K562 (cell line): ENCODE results near the gene ECSCR. TPM values are rescaled to one million over a fixed set of nuclear protein-coding genes. Genes with fewer than 3 reads are reported as not detected.
A peak's percentile ranks its signal among the peaks of the same experiment; 100 is the strongest.

Experiments used
- ATF4 ChIP-seq: fragments of 450-650 bp; formaldehyde crosslinking; IDR thresholded peaks from 2 replicates; pipeline ENCODE4 v1.4.0; 2022; ENCODE audit warnings: mild to moderate bottlenecking, moderate library complexity
- ATF6 ChIP-seq: sonication (generic); formaldehyde crosslinking; IDR thresholded peaks from 2 replicates; pipeline ENCODE4 v1.4.0; 2020; ENCODE audit warnings: mild to moderate bottlenecking, missing genetic modification reagents
- CREB1 ChIP-seq, 2 experiments: sonication (generic) in 1 of 2; formaldehyde crosslinking in 1 of 2; IDR thresholded peaks; 2 replicates each; pipeline versions ENCODE4 v1.6.1 to v1.8.0; 2012 to 2022; ENCODE audit warnings: inconsistent platforms in 1 of 2, mild to moderate bottlenecking in 1 of 2, missing genetic modification reagents in 1 of 2, moderate library complexity in 1 of 2
- DNMT1 ChIP-seq: fragments of 450-650 bp; IDR thresholded peaks from 2 replicates; pipeline ENCODE4 v1.6.1; 2016; ENCODE audit warnings: antibody characterized with exemption, mild to moderate bottlenecking
- GABPA ChIP-seq: fragments of 200-800 bp; sonication (Bioruptor generic); conservative IDR thresholded peaks from 2 replicates; pipeline ENCODE4 v1.6.1; 2016; ENCODE audit warnings: low read depth, missing genetic modification characterization, missing compliant biosample characterization
- HDAC1 ChIP-seq, 2 experiments: fragments of 450-650 bp; IDR thresholded peaks; 2 replicates each; pipeline ENCODE4 v1.6.1; 2016 to 2017; ENCODE audit warnings: inconsistent platforms in 1 of 2, mild to moderate bottlenecking in 1 of 2, moderate library complexity in 1 of 2
- NBN ChIP-seq: fragments of 450-650 bp; IDR thresholded peaks from 2 replicates; pipeline ENCODE4 v1.6.1; 2016; ENCODE audit warnings: low read depth, mild to moderate bottlenecking
- NFRKB ChIP-seq: fragments of 450-650 bp; IDR thresholded peaks from 2 replicates; pipeline ENCODE4 v1.6.1; 2016; ENCODE audit warnings: low read depth
- NONO ChIP-seq, 2 experiments: fragments of 200-400 bp in 1 of 2; fragments of 450-650 bp in 1 of 2; formaldehyde crosslinking in 1 of 2; IDR thresholded peaks; 2 replicates each; pipeline ENCODE4 v1.6.1; 2017; ENCODE audit warnings: low read depth in 2 of 2, mild to moderate bottlenecking in 2 of 2, moderate library complexity in 2 of 2, low read length in 1 of 2
- NR4A1 ChIP-seq, 2 experiments: fragments of 250-450 bp in 1 of 2; fragments of 450-650 bp in 1 of 2; sonication (Bioruptor Pico) in 1 of 2; IDR thresholded peaks; 2 replicates each; pipeline versions ENCODE4 v1.4.0 to v1.6.1; 2016 to 2020; ENCODE audit warnings: mild to moderate bottlenecking in 2 of 2, missing compliant biosample characterization in 1 of 2, missing genetic modification characterization in 1 of 2, moderate library complexity in 1 of 2
- PTTG1 ChIP-seq: fragments of 450-650 bp; IDR thresholded peaks from 2 replicates; pipeline ENCODE4 v1.6.1; 2016; ENCODE audit warnings: low read depth, mild to moderate bottlenecking, missing genetic modification characterization, missing compliant biosample characterization
- RCOR1 ChIP-seq, 2 experiments: IDR thresholded peaks; 2 replicates each; pipeline ENCODE4 v1.6.1; 2012; ENCODE audit warnings: low read depth in 2 of 2, low read length in 2 of 2, borderline replicate concordance in 1 of 2, improper control_type of control experiment in 1 of 2
- SUPT5H ChIP-seq: fragments of 450-650 bp; IDR thresholded peaks from 2 replicates; pipeline ENCODE4 v1.6.1; 2016
- ZBTB34 ChIP-seq: fragments of 250-450 bp; sonication (Bioruptor Pico); IDR thresholded peaks from 2 replicates; pipeline ENCODE4 v1.8.0; 2021; ENCODE audit warnings: mild to moderate bottlenecking, moderate library complexity
- ZNF217 ChIP-seq: sonication (generic); formaldehyde crosslinking; IDR thresholded peaks from 2 replicates; pipeline ENCODE4 v1.8.0; 2022; ENCODE audit warnings: mild to moderate bottlenecking, missing genetic modification reagents
- ZNF277 ChIP-seq: fragments of 250-450 bp; sonication (Bioruptor Pico); IDR thresholded peaks from 2 replicates; pipeline ENCODE4 v1.8.0; 2022; ENCODE audit warnings: inconsistent platforms, mild to moderate bottlenecking, moderate library complexity, borderline replicate concordance
- ZNF589 ChIP-seq: fragments of 200-800 bp; sonication (Bioruptor generic); IDR thresholded peaks from 2 replicates; pipeline ENCODE4 v1.6.1; 2016; ENCODE audit warnings: low read depth, missing genetic modification characterization, missing compliant biosample characterization
- ZNF639 ChIP-seq, 2 experiments: fragments of 200-800 bp in 1 of 2; sonication (Bioruptor generic) in 1 of 2; sonication (generic) in 1 of 2; formaldehyde crosslinking in 1 of 2; IDR thresholded peaks in 1 of 2; conservative IDR thresholded peaks in 1 of 2; 2 replicates each; pipeline versions ENCODE4 v1.5.0 to v1.6.1; 2016 to 2020; ENCODE audit warnings: missing compliant biosample characterization in 1 of 2, missing genetic modification characterization in 1 of 2, missing genetic modification reagents in 1 of 2
- ZNF695 ChIP-seq: fragments of 450-650 bp; formaldehyde crosslinking; IDR thresholded peaks from 2 replicates; pipeline ENCODE4 v1.4.0; 2020; ENCODE audit warnings: mild to moderate bottlenecking, moderate library complexity
- polyA plus RNA-seq, 8 experiments: library from polyadenylated mRNA; depleted of rRNA in 4 of 8; stranded (reverse) in 5 of 8; unstranded in 3 of 8; fragments of >200 nt; fragmentation: Nextera tagmentation in 2 of 8; fragmentation: Illumina TruSeq in 1 of 8; extraction: Ambion mirVana in 2 of 8; extraction: Trizol in 1 of 8; gene quantifications; 2 replicates each; pipeline versions ENCODE4 v1.2.1 to v1.2.3, GENCODE V29; 2011 to 2014; ENCODE audit warnings: inconsistent platforms in 1 of 8, missing spikeins in 1 of 8
- total RNA-seq, 7 experiments: library from RNA; depleted of rRNA in 6 of 7; stranded (reverse); fragments of >200 nt in 6 of 7; fragmentation: Illumina TruSeq in 2 of 7; extraction: Trizol in 2 of 7; gene quantifications; 2 replicates each; pipeline versions ENCODE4 v1.2.1 to v1.2.3, GENCODE V29; 2011 to 2021; ENCODE audit warnings: low replicate concordance in 1 of 7

Gene ECSCR
- total and polyA plus RNA-seq, 9 of the 15 experiments (the other 6 are each of a cell fraction or from before 2014, with no cell fraction given), result 0.10 to 0.25 (median 0.13) TPM; not detected in 6

- TF ChIP-seq ZNF277 (CRISPR knock-in tag) (no peak), CREB1 (IDR thresholded peaks at IDR 0.05) (peak; percentile 90), CREB1 (CRISPR knock-in tag; IDR thresholded peaks at IDR 0.05) (peak; percentile 93; the same call in 1 of the 2 replicates), NBN (peak; percentile 22; the same call in 1 of the 2 replicates), PTTG1 (tag) (no peak), ZNF589 (CRISPR knock-in tag) (no peak), ZNF217 (CRISPR knock-in tag) (no peak), ZNF639 (CRISPR knock-in tag; conservative IDR thresholded peaks at IDR 0.05 in 1 of 2, IDR thresholded peaks at IDR 0.05 in 1 of 2) (no peak), ATF4 (CRISPR knock-in tag) (peak; percentile 55), ZNF695 (CRISPR knock-in tag) (no peak), NONO (IDR thresholded peaks at IDR 0.05; ENCODE audit: low read depth in 2 of 2, low read length in 1 of 2) (0 out of 4 replicates have a peak, but pooled peaks of 1 of the 2 experiments have one; percentile 43), DNMT1 (no peak), ATF6 (no peak), HDAC1 (IDR thresholded peaks at IDR 0.05) (peak in 1 of 2 experiments; percentile 93; a peak in 2 of 4 replicates), NFRKB (peak; percentile 66; the same call in 1 of the 2 replicates), NR4A1 (CRISPR knock-in tag; IDR thresholded peaks at IDR 0.05) (no peak), NR4A1 (tag; IDR thresholded peaks at IDR 0.05) (no peak), GABPA (peak; percentile 77), SUPT5H (0 out of 2 replicates have a peak, but pooled peaks have one; percentile 63), ZBTB34 (CRISPR knock-in tag) (no peak), RCOR1 (IDR thresholded peaks at IDR 0.05; ENCODE audit: borderline replicate concordance in 1 of 2, low read depth in 2 of 2, low read length in 2 of 2) (peak in 1 of 2 experiments; percentile 53; a peak in 1 of 4 replicates)
These were observed 58.6 kb downstream of the ECSCR start, which contains the start of gene SPATA24 (continued) for GRCh38 chr5:139403787-139404483.
